ENCODE data around the gene NFIA.
"Not testable (repeated sequence)": the region's sequence is repeated elsewhere in the genome, so short reads cannot be mapped to it uniquely, and the experiment has no call there.

Gene NFIA

DNA sequence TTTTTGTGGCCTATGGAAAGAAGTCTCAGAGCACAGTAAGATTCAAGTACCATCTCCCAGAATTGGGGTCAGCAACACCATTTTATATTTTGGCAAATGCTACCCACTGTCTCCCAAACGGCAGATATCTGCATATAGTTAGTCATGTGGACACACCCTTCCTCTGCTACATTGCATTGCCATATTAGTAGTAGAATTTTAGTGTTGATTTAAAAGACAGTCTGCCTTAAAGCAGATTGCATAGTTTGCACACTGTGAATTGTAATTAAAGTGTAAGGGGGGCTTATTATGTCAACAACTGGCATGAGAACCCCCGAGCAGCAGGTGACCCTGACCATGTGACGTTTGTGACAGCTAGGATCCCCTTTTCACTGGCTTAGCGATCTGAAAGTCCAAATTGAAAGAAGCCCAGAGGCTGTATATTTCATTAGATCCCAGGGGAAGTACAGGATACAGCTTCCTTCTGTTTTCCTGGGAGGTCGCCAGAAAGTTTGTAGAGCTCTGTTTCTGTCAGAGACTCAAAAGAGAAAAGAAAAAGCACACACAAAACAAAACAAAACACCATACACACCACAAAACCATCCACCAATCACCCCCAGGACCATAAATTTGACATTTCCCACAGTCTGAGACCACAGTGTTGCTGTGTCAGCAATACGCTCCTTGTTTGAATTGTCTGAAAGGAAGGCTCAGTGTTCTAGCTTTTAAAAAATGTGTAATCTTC lies 172.4 kb downstream of the NFIA start:
- DNase-seq: peak in 1 of 2 donors; percentile 10

DNA sequence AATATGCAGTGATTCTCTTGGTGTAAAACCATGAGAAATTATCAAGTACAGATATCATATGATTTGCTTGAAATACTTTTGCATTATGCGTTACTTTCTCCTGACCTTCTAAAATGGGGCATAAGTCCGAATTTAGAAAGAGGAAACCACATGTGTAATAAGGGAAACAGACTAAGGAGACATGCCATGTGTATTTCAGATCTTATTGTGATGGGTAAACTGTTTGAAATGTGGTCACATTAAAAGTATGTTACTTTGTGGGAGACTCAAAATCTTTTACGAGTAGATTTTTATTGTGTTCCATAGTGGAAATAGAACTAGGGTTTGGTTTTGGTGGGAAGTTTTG lies 173.0 kb downstream of the NFIA start:
- no peak for DNase-seq

DNA sequence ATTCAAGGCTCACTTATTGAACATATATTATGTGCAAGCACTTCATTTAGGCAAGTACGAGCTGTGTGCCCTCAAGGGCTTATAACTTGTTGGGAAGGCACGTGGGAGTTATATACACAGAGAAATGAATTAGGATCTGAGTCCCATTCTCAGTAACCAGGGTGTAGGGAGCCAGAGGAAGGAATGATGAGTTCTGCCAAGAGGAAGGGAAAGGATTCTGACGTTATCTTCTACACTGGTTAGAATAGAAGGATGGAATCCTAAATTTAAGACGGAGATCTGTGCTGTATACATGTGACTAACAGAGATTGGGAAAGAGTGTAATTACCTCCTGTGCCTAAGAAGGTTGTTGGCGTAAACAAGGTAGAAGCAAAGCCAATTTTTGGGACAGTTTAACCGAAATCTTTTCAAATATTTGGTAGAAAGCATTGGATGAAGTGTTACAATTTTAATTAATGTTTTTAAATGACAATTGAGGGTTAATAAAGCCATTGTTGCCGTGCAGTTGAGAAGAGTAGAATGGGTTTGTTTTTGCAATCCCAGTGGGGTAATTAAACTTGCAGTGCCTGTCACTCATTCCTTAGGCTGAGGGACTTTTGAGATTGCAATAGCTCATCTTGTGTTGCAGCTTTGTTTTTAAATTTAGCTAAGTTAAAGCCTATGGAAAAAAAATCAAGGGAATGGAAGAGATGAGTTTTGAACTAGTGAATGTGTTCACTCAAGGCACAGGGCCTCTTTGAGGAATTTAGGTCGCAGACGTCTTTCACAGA lies 177.2 kb downstream of the NFIA start:
- no peak for DNase-seq

DNA sequence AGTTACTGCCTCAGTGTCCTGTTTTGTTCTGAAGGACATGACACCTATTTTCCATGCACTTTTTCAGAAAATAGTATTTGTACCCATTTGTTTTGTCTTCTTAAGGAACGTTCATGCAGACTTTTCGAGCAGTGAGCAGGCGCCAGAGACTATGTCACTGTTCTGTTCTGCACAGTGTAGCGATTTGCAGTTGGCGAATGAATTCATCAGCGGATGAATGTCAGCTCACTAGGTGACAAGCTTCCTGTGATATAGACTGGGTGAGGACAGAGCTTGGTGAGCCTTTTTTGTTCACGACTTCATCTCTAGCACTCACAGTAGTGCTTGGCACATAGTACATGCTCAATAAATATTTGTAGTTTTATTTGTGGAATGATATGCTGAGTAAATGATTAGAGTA lies 177.8 kb downstream of the NFIA start:
- no peak for DNase-seq

DNA sequence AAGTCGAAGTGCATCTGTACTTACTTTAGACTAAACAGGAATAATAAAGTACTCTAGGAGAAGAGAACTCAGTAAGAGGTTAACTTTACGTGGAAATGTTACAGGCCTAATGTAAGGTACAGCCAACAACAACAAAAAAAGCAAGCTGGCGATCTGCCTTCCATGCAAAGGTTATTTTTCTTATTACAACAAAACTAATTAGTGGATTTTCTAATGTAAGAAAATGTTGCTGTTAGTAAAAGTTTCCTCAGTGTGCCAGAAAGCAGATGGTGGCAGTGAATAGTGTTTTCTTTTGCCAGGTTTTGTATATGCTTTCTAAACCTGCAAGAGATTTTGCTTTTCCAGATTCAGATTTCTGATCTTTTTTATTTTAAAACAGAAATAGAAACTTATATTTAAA lies 179.2 kb downstream of the NFIA start:
- no peak for DNase-seq

DNA sequence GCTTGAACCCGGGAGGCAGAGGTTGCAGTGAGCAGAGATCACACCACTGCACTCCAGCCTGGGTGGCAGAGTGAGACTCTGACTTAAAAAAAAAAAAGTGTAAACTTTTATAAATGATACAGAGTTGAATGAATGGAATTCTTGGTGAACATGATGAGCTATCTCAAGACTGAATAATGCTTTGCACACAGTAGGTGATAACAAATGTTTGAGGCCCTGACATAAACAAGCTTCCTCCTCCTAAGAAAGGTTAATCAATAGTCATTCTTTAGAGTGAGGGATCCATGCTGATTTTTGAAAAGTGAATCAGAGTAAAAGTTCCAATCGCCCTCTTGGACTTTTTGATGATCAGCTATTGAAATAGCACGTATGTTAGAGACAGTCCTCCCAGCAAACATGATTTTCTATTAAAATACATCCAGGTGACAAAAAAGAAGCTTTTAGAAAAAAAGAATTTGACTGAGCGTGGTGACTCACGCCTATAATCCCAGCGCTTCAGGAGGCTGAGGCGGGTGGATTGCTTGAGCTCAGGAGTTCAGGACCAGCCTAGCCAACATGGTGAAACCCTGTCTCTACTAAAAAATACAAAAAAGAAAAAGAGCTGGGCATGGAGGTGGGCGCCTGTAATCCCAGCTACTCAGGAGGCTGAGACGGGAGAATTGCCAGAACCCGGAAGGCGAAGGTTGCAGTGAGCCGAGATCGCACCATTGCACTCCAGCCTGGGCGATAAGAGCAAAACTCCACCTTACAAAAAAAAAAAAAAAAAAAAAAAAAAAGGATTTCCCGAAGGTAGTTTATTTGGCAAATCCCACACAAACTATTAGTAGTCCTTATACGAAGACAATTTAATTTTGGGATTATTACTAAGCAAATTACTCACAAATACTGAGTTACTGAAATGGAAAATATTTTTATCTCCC lies 181.8 kb downstream of the NFIA start:
- no peak for DNase-seq

DNA sequence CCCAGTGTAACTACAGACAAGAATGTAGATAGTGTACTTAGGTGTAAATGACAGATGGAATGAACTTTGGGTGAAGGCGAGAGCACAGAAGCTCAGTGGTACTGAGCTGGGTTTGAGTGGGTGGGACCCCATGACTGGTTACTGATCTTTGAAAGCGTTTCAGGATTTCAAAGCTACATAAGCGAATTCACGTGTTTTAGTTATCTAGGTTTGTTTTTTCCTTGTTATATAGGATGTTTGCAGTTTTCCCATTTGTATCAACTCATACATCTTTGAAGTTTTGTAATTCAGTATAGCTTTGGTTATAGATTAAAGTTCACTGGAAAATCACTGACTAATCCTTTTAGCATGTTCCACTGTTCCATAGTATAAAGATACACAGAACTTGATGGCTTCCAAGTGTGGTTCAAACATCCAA lies 182.5 kb downstream of the NFIA start:
- DNase-seq: no peak

DNA sequence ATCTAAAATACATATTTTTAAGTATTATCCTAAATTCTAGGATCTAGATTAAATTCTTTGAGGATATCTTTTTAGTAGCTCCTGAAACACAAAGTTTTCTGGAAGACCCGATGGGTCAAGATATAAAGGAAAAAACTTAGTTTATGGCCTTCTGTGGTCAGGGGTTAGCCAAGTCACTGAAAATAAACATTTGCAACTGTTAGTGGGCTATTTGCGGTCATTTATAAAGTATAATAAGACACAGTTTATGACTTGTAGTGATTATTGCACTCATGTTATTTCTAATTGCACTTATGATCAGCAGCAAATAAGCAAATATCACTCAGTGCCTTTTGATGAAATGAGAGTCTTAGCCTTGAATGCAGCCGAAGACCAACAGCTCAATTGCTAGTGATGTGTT lies 183.3 kb downstream of the NFIA start:
- DNase-seq: no peak

DNA sequence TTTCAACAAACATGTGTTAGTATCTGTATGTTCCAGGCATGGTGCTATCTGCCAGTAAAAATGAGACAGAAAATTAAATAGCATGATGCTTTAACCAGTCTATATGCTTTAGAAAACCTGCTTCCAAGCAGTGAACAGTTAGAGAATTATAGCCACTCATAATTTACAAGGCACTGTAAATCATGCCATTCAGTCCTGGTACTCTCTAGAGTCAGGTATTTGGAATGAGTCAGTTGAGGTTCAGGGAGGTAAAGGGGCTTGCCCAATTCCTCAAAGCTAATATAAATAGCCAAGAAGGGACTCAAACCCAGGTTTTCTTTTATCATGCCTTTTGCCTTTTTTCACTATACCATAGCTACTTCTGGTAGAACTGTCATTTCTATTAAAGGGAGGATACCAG lies 184.4 kb downstream of the NFIA start:
- DNase-seq: no peak

DNA sequence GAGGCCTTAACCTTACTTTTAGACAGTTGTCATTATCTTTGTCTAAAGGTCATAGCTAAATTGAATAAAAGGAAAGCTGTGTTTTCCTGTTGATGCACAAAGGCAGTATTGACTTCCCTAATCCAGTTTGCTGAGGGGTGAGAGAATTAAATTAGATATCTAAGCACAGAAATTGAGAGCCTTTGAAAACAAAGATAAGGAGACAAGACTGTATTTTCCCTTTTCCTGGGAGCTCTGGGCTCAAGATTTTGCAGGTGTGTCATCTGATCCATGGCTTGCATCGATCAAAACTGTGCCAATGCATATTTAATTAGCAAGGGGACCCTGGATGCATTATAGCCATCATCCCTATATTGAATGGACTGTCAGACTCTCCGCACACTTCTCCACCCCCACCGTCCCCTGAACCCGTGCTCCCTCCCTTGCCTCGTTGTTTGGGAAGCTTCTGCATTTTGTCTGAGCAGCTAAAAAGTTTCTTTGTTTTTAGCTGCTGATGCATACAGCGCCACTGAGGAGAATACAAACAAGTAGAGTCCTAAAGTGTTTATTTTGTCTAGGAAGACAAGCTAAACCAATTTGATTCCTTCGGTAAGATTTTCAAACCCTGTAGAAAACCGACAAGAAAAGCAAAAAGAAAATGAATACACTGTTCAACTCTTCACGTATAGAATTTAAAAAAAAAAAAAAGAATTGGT lies 186.3 kb downstream of the NFIA start:
- DNase-seq: no peak

DNA sequence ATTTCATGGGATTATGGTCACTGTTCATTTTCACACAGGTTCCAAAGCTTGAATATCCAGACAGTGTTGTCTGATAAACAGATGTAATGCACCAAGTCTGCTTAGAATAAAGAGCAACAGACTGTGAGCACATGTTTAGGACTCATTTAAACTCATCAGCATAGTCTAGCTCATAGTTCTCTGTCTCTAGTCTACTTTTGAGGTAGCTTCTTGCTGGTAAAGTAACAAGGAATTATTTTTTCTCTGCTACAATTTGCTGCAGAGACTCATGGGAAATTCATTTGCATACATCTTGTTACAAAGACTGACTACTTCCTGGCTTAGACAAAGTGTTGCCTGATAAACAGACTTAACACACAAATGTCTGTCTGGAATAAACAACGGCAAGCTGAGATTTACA lies 187.2 kb downstream of the NFIA start:
- no peak for DNase-seq

DNA sequence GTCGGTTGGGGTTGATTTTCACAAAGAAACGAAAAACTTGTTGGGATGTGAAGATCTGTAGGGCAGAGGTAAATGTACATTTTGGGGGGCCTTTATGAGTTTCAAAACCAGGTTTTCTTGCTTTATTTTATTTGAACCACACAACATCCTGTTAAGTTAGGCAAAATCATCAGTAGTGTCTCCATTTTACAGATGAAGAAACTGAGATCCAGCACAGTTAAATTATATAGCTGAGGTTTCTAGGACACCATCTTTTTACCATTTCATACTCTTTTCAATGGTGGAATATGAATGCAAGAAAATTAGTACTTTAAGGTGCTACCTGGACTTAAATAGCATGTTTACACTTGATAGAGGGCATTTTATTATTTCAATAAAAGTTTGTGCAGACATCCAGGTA lies 187.7 kb downstream of the NFIA start:
- no peak for DNase-seq

DNA sequence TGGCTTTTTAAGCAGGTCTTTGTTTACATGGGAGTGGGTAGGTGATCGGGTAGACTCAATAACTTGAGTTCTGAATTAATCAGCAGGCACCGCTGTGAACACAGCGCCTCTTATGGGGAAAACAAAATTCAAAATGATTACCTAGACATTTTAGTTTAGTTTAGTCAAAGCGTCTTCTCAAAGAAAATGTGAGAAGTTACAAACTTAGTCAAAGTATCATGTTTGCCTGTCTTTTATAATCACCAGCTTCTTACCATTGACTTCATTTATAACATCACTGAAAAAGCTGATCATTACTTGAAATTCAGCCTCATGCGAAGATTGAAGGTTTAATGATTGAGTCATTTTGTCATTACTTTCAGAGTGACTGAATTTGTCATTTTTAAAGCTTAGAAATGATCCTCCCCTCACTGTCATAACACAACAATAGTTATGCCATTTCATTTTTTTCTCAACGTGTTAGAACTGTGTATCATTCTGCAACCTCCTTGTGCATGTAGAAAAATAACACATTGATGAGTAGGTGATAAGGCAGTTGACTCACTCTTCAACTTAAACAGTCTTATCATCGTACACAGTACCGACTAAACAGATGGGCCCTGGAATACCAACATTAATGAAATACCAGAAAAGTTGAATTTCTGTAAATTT lies 188.5 kb downstream of the NFIA start:
- no peak for DNase-seq

DNA sequence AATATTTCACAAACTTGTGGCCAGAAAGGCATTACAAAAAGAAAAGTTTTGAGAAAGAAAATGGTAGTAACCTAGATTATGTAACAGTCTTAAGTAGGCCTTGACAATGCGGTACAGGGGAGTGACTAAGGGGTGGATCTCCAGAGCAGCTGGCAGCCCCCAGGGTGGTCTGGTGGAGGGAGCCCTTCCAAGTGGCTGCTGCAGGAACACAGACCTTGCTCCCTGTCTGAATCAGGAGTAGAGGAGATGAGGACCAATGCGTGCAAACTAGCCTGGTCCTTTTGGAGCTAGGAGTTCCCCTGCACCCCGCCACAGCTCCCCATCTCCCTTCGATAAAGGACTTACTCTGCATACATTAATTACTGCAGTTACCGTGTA lies 189.0 kb downstream of the NFIA start:
- no peak for DNase-seq

DNA sequence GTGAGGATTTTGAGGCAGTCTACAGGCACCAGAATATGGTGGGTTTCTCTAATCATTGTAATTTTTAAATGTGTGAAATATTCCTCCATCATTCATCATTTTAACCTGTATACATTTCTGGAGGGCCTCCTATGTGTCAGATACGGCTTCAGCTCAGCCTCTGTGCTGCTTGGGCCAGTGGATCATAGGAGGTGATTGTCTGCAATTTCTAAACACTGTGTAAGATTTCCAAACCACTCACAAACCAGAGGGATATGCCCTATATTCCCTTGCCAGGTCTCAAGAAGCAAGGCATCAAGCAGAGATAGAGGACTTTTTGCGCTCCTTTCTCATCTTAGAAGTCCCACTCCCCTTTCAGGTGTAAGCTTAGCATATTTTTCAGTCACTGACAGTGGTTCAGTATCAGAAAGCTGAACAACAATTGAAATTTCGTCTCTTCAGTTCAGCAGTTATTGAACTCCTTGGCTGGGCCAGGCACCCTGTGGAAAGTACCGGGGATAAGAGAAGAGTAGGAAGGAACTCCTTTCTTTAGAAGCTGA lies 190.9 kb downstream of the NFIA start:
- DNase-seq: no peak

DNA sequence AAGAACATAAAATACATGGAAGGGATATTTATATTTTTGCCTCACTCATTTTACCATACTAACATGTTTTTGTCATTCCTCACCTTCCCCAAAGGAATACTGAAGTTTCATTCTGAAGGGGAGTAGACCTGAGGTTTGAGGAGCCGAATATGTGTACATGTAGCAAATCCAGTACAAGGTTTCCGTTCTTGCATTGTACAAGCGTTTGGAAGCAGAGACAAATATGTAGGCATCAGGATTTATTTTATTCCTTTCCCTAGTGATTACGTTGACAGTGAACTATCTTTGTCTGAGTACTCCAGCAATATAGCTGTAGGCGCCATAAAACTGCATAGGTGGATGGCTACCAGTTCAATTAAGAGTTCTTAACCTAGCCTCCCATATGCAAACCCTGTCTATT lies 191.5 kb downstream of the NFIA start:
- no peak for DNase-seq

DNA sequence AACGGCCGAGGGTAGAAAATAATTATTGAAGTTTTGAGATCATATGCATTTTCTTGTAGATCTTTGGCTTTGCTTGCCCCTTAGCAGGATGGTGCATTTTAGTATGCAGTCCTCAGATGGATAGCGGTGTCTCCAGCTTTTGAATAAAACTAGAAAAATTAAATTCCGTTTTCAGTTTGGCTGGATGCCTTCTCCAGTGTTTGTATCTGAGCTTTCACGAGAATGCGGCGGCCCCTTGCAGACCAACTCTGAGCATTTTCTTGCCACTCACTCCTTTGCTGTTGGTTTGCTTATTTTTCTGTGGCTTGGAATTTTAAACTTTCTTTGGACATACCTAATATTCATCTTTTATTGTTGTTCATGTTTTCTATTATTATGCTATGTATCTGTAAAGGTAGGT lies 192.6 kb downstream of the NFIA start:
- no peak for DNase-seq

DNA sequence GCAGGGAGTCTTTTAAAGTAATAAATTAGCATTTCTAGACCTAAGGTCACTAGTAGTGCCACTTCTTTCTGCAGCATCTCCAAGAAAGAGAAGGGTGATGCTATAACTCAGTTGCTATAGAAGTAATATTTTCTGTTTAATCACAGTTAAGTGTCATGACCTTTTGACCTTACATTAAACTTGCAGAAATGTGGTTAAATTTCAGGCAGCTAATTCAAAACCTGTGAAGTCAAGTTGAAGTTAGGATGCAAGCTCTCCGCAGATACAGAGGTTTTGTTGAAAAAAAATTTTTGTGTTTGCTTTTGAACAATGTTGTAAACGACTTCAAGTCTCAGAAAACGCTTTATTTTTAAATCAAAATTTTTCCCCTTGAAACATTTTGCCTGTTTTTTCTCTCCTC lies 193.9 kb downstream of the NFIA start:
- no peak for DNase-seq

DNA sequence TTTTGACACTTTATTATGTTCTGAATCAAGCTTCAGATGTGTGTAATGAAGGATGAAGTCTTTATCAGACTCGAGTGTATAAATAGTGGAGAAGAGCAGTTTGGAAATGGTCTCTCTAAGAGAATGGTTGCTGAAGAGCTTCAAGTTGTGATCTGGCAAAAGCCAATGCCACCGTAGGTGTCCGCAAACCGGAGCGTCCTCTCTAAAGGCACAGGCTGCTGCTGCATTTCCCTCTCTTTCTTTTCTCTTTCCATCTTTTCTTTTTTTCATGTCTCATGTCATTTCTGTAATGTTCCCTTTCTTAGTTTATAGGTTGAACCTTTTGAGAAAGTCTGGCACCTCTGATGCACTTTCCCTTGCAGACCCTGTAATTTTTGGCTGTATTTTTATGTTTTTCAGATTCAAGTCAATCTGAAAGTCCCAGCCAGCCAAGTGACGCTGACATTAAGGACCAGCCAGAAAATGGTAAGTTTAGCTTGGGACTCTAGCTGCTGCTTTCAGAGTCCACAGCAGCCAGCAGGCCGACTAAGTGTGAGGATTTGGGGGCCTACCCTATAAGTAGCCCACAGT lies 194.8 kb downstream of the NFIA start:
- no peak for DNase-seq

DNA sequence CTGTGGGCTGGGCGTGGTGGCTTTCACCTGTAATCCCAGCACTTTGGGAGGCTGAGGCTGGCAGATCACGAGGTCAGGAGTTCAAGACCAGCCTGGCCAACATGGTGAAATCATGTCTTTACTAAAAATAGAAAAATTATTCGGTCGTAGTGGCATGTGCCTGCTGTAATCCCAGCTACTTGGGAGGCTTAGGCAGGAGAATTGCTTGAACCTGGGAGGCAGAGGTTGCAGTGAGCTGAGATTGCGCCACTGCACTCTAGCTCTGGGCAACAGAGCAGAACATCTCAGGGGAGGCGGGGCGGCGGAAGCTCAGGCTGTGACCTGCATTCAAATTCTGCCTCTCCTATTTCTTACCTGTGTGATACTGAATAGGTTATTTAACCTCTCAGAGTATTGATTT lies 196.1 kb downstream of the NFIA start:
- DNase-seq: not testable (repeated sequence)

DNA sequence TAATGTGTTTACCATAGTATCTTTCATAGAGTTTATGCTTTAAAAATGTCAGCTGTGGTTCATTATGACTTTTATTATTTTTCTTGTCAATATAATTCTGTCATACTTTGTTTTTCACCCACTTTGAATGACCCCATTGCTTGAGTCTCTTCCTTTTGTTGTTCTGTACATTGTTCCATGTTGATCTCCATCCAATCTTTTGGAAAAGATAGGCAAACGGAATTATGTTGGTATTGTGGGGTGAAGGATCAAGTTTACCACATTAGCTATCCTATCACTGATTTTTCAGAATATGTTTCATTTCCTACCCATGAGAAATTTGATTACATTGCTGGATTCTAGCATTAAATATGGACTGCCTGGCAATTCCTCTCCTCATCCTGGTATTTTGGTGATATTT lies 196.6 kb downstream of the NFIA start:
- DNase-seq: no peak

DNA sequence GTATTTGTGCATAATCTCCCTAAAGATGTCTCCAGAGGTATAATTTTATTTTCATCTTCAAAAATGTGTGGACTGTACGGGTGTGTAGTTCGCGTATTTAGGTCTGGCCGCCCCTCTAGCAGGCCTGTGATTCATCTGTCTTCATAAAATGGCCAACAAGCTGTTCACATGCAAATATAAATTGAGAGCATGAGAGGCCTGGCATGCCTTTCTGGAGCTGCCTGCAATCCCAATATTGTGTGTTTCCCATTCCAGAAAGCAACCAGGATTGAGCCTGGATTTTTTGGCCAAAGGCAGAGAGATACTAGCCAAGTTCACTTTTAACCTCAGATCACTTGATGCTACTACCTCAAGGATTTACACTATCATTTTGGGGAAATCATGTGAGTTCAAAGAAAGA lies 197.2 kb downstream of the NFIA start:
- DNase-seq: no peak
